Stimulated activated naive B cell treated with anti-CD40 and anti-IgM and Interleukin-4, amounts not matched to agents 10 μg/mL and 1 μg/mL and 100 μg/mL, for 72 hours (primary cell): ENCODE measurements around the gene KIFC3.

Experiments
- ATAC-seq, 2 donors: fragments of 150-1000 bp; cut with Tn5 transposase; replicated peaks; 2 replicates each; pipeline ENCODE4 v1.10.0; 2021; ENCODE audit warnings: moderate library complexity in 1 of 2
- DNase-seq: peaks from one replicate; pipeline ENCODE4 v3.0.0; 2021
- H3K27ac Mint-ChIP-seq: one replicate; pipeline ENCODE4 v1.8.0; 2022; ENCODE audit warnings: mild to moderate bottlenecking, mixed read lengths
- H3K27me3 Mint-ChIP-seq, 2 donors: one replicate each; pipeline ENCODE4 v1.8.0; 2022; ENCODE audit warnings: mixed read lengths in 2 of 2
- H3K36me3 Mint-ChIP-seq, 2 donors: one replicate each; pipeline ENCODE4 v1.8.0; 2022; ENCODE audit warnings: mixed read lengths in 2 of 2, mild to moderate bottlenecking in 1 of 2
- H3K4me1 Mint-ChIP-seq, 2 donors: one replicate each; pipeline ENCODE4 v1.8.0; 2022; ENCODE audit warnings: mixed read lengths in 2 of 2, mild to moderate bottlenecking in 1 of 2
- H3K4me3 Mint-ChIP-seq, 2 donors: one replicate each; pipeline ENCODE4 v1.8.0; 2022; ENCODE audit warnings: mild to moderate bottlenecking in 2 of 2, mixed read lengths in 2 of 2, moderate library complexity in 1 of 2
- H3K9me3 Mint-ChIP-seq, 2 donors: one replicate each; pipeline ENCODE4 v1.8.0; 2022; ENCODE audit warnings: mixed read lengths in 2 of 2, mild to moderate bottlenecking in 1 of 2

KIFC3 gene

DNA sequence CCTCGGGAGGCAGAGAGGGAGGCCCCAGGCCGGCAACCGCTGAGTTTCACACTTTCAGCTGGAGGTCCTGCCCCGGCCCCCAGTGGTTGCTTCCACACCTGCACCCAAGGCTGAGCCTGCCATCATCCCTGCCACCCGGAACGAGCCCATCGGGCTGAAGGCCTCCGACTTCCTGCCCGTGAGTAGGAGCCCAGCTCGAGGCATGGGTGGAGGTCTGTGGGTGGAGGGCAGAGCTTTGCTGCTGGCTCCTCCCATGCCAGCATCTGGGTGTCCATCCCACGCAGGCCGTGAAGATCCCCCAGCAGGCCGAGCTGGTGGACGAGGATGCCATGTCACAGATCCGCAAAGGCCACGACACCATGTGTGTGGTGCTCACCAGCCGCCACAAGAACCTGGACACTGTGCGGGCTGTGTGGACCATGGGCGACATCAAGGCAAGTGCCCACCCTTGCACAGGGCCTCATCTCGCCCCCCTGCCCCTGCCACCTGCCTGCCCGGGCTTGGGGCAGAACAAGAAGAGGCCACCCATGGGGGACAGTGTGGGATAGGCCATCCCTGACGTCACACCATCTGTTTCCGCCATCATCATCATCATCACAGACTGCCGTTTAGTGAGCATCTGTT, 47.1 kb downstream of the KIFC3 start:
- H3K9me3 Mint-ChIP-seq, result no peaks in the 10 kb centered on the region
- H3K36me3 Mint-ChIP-seq, result peaks cover 15 to 33% of the 10 kb centered on the region in 2 donors
- ATAC-seq, result no peak
- no peak overlapping the region for H3K4me3 Mint-ChIP-seq
- no peak for DNase-seq
- no peaks in the 10 kb centered on the region for H3K27me3 Mint-ChIP-seq
- no peak overlapping the region for H3K27ac Mint-ChIP-seq
- peaks cover 0 to 3% of the 10 kb centered on the region in 2 donors for H3K4me1 Mint-ChIP-seq

GRCh38 chr16:57754354-57755060, 47.8 kb downstream of the KIFC3 start:
- ATAC-seq (no peak), DNase-seq (no peak)
- no peaks in the 10 kb centered on the region for H3K9me3 Mint-ChIP-seq
- H3K27me3 Mint-ChIP-seq, result no peaks in the 10 kb centered on the region
- H3K27ac Mint-ChIP-seq, result no peak overlapping the region
- peaks cover 0 to 3% of the 10 kb centered on the region in 2 donors for H3K4me1 Mint-ChIP-seq
- H3K4me3 Mint-ChIP-seq, result no peak overlapping the region
- peaks cover 17 to 38% of the 10 kb centered on the region in 2 donors for H3K36me3 Mint-ChIP-seq

GRCh38 chr16:57753448-57754353, 48.6 kb downstream of the KIFC3 start:
- ATAC-seq (no peak), DNase-seq (no peak)
- no peak overlapping the region for H3K27ac Mint-ChIP-seq
- peaks cover 17 to 38% of the 10 kb centered on the region in 2 donors for H3K36me3 Mint-ChIP-seq
- no peaks in the 10 kb centered on the region for H3K9me3 Mint-ChIP-seq
- no peaks in the 10 kb centered on the region for H3K27me3 Mint-ChIP-seq
- no peak overlapping the region for H3K4me3 Mint-ChIP-seq
- H3K4me1 Mint-ChIP-seq, result peaks cover 0 to 3% of the 10 kb centered on the region in 2 donors

DNA sequence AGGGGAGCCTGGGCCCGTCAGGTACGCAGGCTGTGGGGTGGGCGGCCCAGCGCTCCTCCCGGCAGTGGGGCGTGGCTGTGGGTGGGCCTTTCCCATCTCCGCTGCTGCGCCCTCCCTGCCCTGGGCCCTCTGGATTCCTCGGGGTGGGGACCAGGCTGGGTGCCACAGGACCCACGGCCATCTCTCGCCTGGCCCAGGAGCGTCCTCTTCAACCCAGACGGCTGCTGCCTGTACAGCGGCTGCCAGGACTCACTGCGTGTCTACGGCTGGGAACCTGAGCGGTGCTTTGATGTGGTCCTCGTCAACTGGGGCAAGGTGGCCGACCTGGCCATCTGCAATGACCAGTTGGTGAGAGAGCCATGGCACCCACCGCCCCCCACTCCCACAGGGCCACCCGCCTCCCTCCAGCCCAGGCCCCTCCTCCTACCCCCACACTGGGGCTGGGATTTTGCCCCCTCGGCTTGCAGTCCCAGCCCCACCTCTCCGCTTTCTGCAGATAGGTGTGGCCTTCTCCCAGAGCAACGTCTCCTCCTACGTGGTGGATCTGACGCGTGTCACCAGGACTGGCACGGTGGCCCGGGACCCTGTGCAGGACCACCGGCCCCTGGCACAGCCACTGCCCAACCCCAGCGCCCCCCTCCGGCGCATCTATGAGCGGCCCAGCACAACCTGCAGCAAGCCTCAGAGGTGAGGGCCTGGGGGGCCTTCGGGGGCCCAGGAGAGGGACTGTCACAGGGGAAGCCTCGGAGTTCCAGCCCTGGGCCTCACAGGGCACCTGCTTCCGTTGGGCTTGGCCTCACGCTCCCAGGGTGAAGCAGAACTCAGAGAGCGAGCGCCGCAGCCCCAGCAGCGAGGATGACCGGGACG, 49.5 kb downstream of the KIFC3 start:
- Mint-ChIP-seq H3K27me3 (no peaks in the 10 kb centered on the region), H3K9me3 (no peaks in the 10 kb centered on the region), H3K36me3 (peaks cover 17 to 38% of the 10 kb centered on the region in 2 donors), H3K4me1 (peaks cover 0 to 3% of the 10 kb centered on the region in 2 donors), H3K4me3 (no peak overlapping the region), H3K27ac (no peak overlapping the region)
- no peak for DNase-seq
- no peak for ATAC-seq

GRCh38 chr16:57752203-57752580, 50.1 kb downstream of the KIFC3 start:
- Mint-ChIP-seq H3K36me3 (peaks cover 17 to 41% of the 10 kb centered on the region in 2 donors), H3K27me3 (no peaks in the 10 kb centered on the region), H3K9me3 (no peaks in the 10 kb centered on the region), H3K4me1 (peaks cover 0 to 3% of the 10 kb centered on the region in 2 donors), H3K27ac (no peak overlapping the region), H3K4me3 (no peak overlapping the region)
- DNase-seq (no peak), ATAC-seq (no peak)

GRCh38 chr16:57751539-57752202, 50.6 kb downstream of the KIFC3 start:
- DNase-seq, result no peak
- no peaks in the 10 kb centered on the region for H3K9me3 Mint-ChIP-seq
- peaks cover 0 to 3% of the 10 kb centered on the region in 2 donors for H3K4me1 Mint-ChIP-seq
- H3K4me3 Mint-ChIP-seq, result no peak overlapping the region
- no peaks in the 10 kb centered on the region for H3K27me3 Mint-ChIP-seq
- H3K27ac Mint-ChIP-seq, result no peak overlapping the region
- H3K36me3 Mint-ChIP-seq, result peaks cover 17 to 42% of the 10 kb centered on the region in 2 donors
- ATAC-seq, result no peak

DNA sequence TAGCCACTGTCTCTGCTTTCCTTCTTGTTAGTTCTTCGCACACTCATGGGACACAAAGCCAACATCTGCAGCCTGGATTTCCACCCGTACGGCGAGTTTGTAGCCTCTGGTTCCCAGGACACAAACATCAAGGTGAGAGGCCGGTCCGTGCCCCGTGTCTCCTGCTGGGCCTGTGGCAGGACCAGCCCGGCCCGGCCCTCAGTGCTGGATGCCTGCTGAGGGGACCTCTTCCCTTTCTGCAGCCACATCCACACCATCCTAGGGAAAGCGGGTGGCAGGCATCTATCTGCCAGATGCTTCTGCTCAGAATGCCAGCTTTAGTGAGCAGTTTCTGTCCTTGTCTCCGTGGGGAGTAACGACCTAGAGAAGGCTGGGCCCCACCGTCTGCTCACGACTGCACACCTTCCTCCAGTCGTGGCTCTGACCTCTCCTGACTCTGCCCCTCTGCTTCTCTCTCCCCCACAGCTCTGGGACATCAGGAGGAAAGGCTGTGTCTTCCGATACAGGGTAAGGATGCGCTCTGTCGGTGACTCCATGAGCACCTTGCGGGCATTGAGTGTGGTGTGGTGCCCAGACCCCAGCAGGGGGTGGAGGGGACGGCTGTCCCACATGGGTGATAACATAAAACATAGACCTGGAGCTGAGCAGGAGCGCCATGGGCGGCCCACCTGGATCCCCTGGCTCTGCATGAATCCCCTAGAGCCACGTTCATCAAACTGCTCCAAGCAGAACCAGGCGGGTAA, 51.3 kb downstream of the KIFC3 start:
- no peaks in the 10 kb centered on the region for H3K27me3 Mint-ChIP-seq
- peaks cover 12 to 37% of the 10 kb centered on the region in 2 donors for H3K36me3 Mint-ChIP-seq
- DNase-seq (no peak), ATAC-seq (no peak)
- no peaks in the 10 kb centered on the region for H3K9me3 Mint-ChIP-seq
- no peak overlapping the region for H3K4me3 Mint-ChIP-seq
- no peak overlapping the region for H3K27ac Mint-ChIP-seq
- H3K4me1 Mint-ChIP-seq, result peaks cover 0 to under 1% of the 10 kb centered on the region in 2 donors

DNA sequence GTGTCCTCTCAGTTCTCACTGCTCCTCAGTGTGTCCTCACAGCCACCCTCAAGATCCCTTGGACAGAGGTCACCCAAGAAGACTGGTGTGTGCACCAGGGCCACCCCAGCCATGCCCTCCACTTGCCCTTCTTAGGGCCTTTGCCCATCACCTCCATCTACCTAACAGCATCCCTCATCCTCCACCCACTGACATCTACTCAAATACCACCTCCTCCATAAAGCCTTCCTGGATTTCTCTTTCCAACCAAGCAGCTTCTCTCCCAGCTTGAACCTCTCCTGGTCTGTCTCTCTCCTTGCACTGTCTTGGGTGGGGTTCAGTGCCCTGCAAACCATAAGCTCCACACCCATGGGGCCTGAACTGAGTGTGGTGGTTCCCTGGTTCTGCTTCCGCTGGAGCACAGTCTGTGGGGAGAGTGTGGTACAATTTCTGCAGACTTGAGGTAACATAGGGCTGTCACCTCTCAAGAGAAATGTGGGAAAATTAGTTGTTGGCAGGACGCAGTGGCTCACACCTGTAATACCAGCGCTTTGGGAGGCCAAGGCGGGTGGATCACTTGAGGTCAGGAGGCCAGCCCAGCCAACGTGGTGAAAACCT, 52.3 kb downstream of the KIFC3 start:
- DNase-seq (no peak), ATAC-seq (no peak)
- Mint-ChIP-seq H3K27ac (no peak overlapping the region), H3K27me3 (no peaks in the 10 kb centered on the region), H3K4me1 (no peaks in the 10 kb centered on the region), H3K4me3 (no peak overlapping the region), H3K9me3 (no peaks in the 10 kb centered on the region), H3K36me3 (peaks cover 8 to 31% of the 10 kb centered on the region in 2 donors)

DNA sequence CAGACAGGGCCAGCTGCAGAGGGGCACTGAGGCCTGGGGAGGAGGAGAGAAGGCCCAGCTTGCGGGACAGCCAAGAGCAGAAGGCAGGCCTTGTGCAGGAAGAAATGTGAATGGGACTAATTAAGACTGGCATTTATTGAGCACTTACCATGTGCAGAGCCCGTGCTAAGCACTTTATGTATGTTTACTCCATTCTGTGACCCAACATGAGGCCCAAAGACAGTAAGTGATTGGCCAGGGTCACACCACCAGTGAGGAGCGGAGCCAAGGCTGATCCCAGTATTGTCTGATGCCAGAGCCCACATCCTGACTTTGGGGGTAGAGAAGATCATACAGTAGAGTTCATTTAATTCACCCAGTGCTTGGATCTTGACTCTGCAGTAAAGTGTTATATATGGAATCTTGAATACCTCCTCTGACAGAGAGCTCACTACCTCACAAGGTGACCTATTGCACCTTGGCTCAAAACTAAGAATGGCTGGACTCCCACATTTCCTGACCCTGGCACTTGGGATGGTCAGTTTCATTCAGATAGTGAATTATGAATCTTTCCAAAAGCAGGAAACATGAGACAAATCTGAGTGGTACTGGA, 53.1 kb downstream of the KIFC3 start:
- Mint-ChIP-seq H3K27ac (no peak overlapping the region), H3K36me3 (peaks cover 9 to 27% of the 10 kb centered on the region in 2 donors)

DNA sequence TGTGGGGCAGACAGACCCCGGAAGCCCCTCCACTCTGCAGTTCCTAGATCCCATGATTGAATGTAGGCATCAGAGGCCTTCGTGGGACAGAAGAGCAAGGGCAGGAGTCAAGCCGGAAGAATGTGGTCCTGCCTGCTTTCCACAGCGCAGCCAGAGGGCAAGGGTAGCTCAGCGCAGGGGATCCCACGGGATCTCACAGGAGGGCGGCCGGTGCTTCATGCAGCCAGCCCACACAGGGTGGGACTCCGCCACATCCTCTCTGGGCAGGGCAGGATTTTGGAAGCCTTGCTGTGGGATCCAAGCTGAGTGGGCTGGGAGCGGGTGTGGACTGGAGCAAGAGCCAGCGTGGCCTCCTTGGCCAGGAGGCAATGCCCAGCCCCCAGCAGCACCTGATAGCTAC, 53.7 kb downstream of the KIFC3 start:
- H3K36me3 Mint-ChIP-seq, result peaks cover 9 to 22% of the 10 kb centered on the region in 2 donors
- no peak overlapping the region for H3K27ac Mint-ChIP-seq
- no peaks in the 10 kb centered on the region for H3K9me3 Mint-ChIP-seq
- no peak overlapping the region for H3K4me3 Mint-ChIP-seq
- DNase-seq (no peak), ATAC-seq (no peak)
- no peaks in the 10 kb centered on the region for H3K4me1 Mint-ChIP-seq
- H3K27me3 Mint-ChIP-seq, result no peaks in the 10 kb centered on the region

More for the DNA sequence above, 53.1 kb downstream of the KIFC3 start:
- no peak for DNase-seq
- no peak for ATAC-seq
- Mint-ChIP-seq H3K9me3 (no peaks in the 10 kb centered on the region), H3K4me1 (no peaks in the 10 kb centered on the region), H3K4me3 (no peak overlapping the region), H3K27me3 (no peaks in the 10 kb centered on the region)

- ATAC-seq, result no peak
- H3K4me1 Mint-ChIP-seq, result no peaks in the 10 kb centered on the region
- peaks cover 6 to 19% of the 10 kb centered on the region in 2 donors for H3K36me3 Mint-ChIP-seq
- H3K9me3 Mint-ChIP-seq, result no peaks in the 10 kb centered on the region
- DNase-seq, result no peak
- no peak overlapping the region for H3K4me3 Mint-ChIP-seq
- H3K27ac Mint-ChIP-seq, result no peak overlapping the region
- no peaks in the 10 kb centered on the region for H3K27me3 Mint-ChIP-seq
Measured at GRCh38 chr16:57747996-57748395, 54.3 kb downstream of the KIFC3 start.

GRCh38 chr16:57747496-57747895, 54.8 kb downstream of the KIFC3 start:
- Mint-ChIP-seq H3K36me3 (peaks cover 7 to 19% of the 10 kb centered on the region in 2 donors), H3K27me3 (no peaks in the 10 kb centered on the region), H3K4me1 (no peaks in the 10 kb centered on the region), H3K27ac (no peak overlapping the region), H3K4me3 (no peak overlapping the region), H3K9me3 (no peaks in the 10 kb centered on the region)
- DNase-seq (no peak), ATAC-seq (no peak)
